OCI-LY7 (cell line): ENCODE results near the gene PDE8B.
A peak's percentile ranks its signal among the peaks of the same experiment; 100 is the strongest.

Source experiments
- CTCF ChIP-seq: fragments of 200-600 bp; sonication (generic); conservative IDR thresholded peaks from 2 replicates; pipeline ENCODE4 v1.5.1; 2014; ENCODE audit warnings: mild to moderate bottlenecking, antibody characterized with exemption, low read length, moderate library complexity, mixed read lengths
- EZH2phosphoT487 ChIP-seq: fragments of 200-600 bp; sonication (generic); IDR thresholded peaks from 2 replicates; pipeline ENCODE4 v1.6.1; 2018; ENCODE audit warnings: low read depth, borderline replicate concordance, mild to moderate bottlenecking, mixed run types, antibody characterized with exemption, low read length, moderate library complexity, mixed read lengths

GRCh38 chr5:77230727-77231470, 20.4 kb downstream of the PDE8B start:
- TF ChIP-seq EZH2phosphoT487 (no peak), CTCF (peak; percentile 48; the same call in 1 of the 2 replicates)
